Measurements from ENCODE around the gene ADAMTS14. TPM values are rescaled to one million over a fixed set of nuclear protein-coding genes. Genes with fewer than 3 reads are reported as not detected.
A peak's percentile ranks its signal among the peaks of the same experiment; 100 is the strongest.
"Not testable (repeated sequence)": the region's sequence is repeated elsewhere in the genome, so short reads cannot be mapped to it uniquely, and the experiment has no call there.

ADAMTS14 gene
- total RNA-seq (1 to 10 TPM in 1 of 2 donors, under 1 TPM in 1; 0.62 to 2.4 TPM), polyA plus RNA-seq (under 1 TPM; 0.08 to 0.13 TPM)
- long read RNA-seq, donor 1, partial matches to known transcripts = 0 of 2 reads
- long read RNA-seq, donor 1, other reads (novel, unspliced or antisense) = 2 of 2 reads
- long read RNA-seq, donor 2, partial matches to known transcripts = 0 of 2 reads
- long read RNA-seq, donor 2, other reads (novel, unspliced or antisense) = 2 of 2 reads

- H3K4me3 ChIP-seq (ENCODE audit: low read length in 2 of 2) = peak within 1 kb of the TSS; percentile 3 to 44
- DNase-seq = peak in 1 of 2 donors; percentile 81
- intact Hi-C loops (cut with DNase I) = no loop called here
- peak; percentile 20 for ATAC-seq (ENCODE audit: low FRiP score)
- H3K27me3 ChIP-seq (ENCODE audit: control insufficient read depth in 1 of 2, insufficient read depth in 2 of 2, low read length in 1 of 2) = no peaks in the 10 kb centered on the region
- H3K36me3 ChIP-seq (ENCODE audit: control insufficient read depth in 1 of 2, insufficient read depth in 2 of 2, low read length in 1 of 2) = no peaks in the 10 kb centered on the region
- H3K9me3 ChIP-seq (ENCODE audit: control insufficient read depth, low read length) = no peaks in the 10 kb centered on the region
- H3K27ac ChIP-seq (ENCODE audit: low read depth in 1 of 2, low read length in 2 of 2) = no peak within 1 kb of the TSS
- H3K4me1 ChIP-seq (ENCODE audit: control insufficient read depth in 1 of 2, insufficient read depth in 2 of 2, low read length in 2 of 2) = no peaks in the 10 kb centered on the region
- 0 to 1% methylated on average over 58 to 100 of the region's 100 CpGs for WGBS, 2 donors
Observed at GRCh38 chr10:70672165-70673042, at the start of gene ADAMTS14. ADAMTS14 (plus strand) TSS chr10:70672506; CDS start chr10:70672803, 297 bp downstream.

GRCh38 chr10:70622541-70622940, 49.8 kb upstream of the ADAMTS14 start:
- ATAC-seq (ENCODE audit: low FRiP score) = no peak
- intact Hi-C loops (cut with DNase I) = no loop called here
- DNase-seq = no peak
- Histone ChIP-seq H3K36me3 (ENCODE audit: control insufficient read depth in 1 of 2, insufficient read depth in 2 of 2, low read length in 1 of 2) (no peaks in the 10 kb centered on the region), H3K27ac (ENCODE audit: low read depth in 1 of 2, low read length in 2 of 2) (no peak overlapping the region), H3K27me3 (ENCODE audit: control insufficient read depth in 1 of 2, insufficient read depth in 2 of 2, low read length in 1 of 2) (no peaks in the 10 kb centered on the region), H3K9me3 (ENCODE audit: control insufficient read depth, low read length) (peaks cover 3% of the 10 kb centered on the region), H3K4me1 (ENCODE audit: control insufficient read depth in 1 of 2, insufficient read depth in 2 of 2, low read length in 2 of 2) (no peaks in the 10 kb centered on the region), H3K4me3 (ENCODE audit: low read length in 2 of 2) (no peak overlapping the region)
- WGBS, 2 donors = 77 to 84% methylated on average over 3 of the region's 3 CpGs

GRCh38 chr10:70622981-70623844, 49.1 kb upstream of the ADAMTS14 start:
- intact Hi-C loops (cut with DNase I) = no loop called here

GRCh38 chr10:70626056-70626455, 46.2 kb upstream of the ADAMTS14 start:
- no peak for DNase-seq
- no peak overlapping the region for H3K4me3 ChIP-seq (ENCODE audit: low read length in 2 of 2)
- no peaks in the 10 kb centered on the region for H3K4me1 ChIP-seq (ENCODE audit: control insufficient read depth in 1 of 2, insufficient read depth in 2 of 2, low read length in 2 of 2)
- intact Hi-C loops (cut with DNase I) = no loop called here
- no peaks in the 10 kb centered on the region for H3K27me3 ChIP-seq (ENCODE audit: control insufficient read depth in 1 of 2, insufficient read depth in 2 of 2, low read length in 1 of 2)
- ATAC-seq (ENCODE audit: low FRiP score) = no peak
- no peaks in the 10 kb centered on the region for H3K36me3 ChIP-seq (ENCODE audit: control insufficient read depth in 1 of 2, insufficient read depth in 2 of 2, low read length in 1 of 2)
- H3K27ac ChIP-seq (ENCODE audit: low read depth in 1 of 2, low read length in 2 of 2) = no peak overlapping the region
- H3K9me3 ChIP-seq (ENCODE audit: control insufficient read depth, low read length) = peaks cover 5% of the 10 kb centered on the region

More at GRCh38 chr10:70622981-70623844, 49.1 kb upstream of the ADAMTS14 start:
- no peak overlapping the region for H3K27ac ChIP-seq (ENCODE audit: low read depth in 1 of 2, low read length in 2 of 2)
- peaks cover 3% of the 10 kb centered on the region for H3K9me3 ChIP-seq (ENCODE audit: control insufficient read depth, low read length)
- H3K4me3 ChIP-seq (ENCODE audit: low read length in 2 of 2) = no peak overlapping the region
- H3K4me1 ChIP-seq (ENCODE audit: control insufficient read depth in 1 of 2, insufficient read depth in 2 of 2, low read length in 2 of 2) = no peaks in the 10 kb centered on the region
- 98 to 100% methylated on average over 3 of the region's 3 CpGs for WGBS, 2 donors
- ATAC-seq (ENCODE audit: low FRiP score) = no peak
- no peaks in the 10 kb centered on the region for H3K27me3 ChIP-seq (ENCODE audit: control insufficient read depth in 1 of 2, insufficient read depth in 2 of 2, low read length in 1 of 2)
- no peak for DNase-seq
- no peaks in the 10 kb centered on the region for H3K36me3 ChIP-seq (ENCODE audit: control insufficient read depth in 1 of 2, insufficient read depth in 2 of 2, low read length in 1 of 2)

GRCh38 chr10:70629338-70629737, 43.0 kb upstream of the ADAMTS14 start:
- H3K4me3 ChIP-seq (ENCODE audit: low read length in 2 of 2) = no peak overlapping the region
- H3K27me3 ChIP-seq (ENCODE audit: control insufficient read depth in 1 of 2, insufficient read depth in 2 of 2, low read length in 1 of 2) = no peaks in the 10 kb centered on the region
- peaks cover 5% of the 10 kb centered on the region for H3K9me3 ChIP-seq (ENCODE audit: control insufficient read depth, low read length)
- no peaks in the 10 kb centered on the region for H3K36me3 ChIP-seq (ENCODE audit: control insufficient read depth in 1 of 2, insufficient read depth in 2 of 2, low read length in 1 of 2)
- ATAC-seq (ENCODE audit: low FRiP score) (no peak), DNase-seq (no peak)
- no peak overlapping the region for H3K27ac ChIP-seq (ENCODE audit: low read depth in 1 of 2, low read length in 2 of 2)
- 80 to 87% methylated on average over 1 of the region's 1 CpG for WGBS, 2 donors
- intact Hi-C loops (cut with DNase I) = no loop called here
- H3K4me1 ChIP-seq (ENCODE audit: control insufficient read depth in 1 of 2, insufficient read depth in 2 of 2, low read length in 2 of 2) = no peaks in the 10 kb centered on the region

GRCh38 chr10:70631735-70632134, 40.6 kb upstream of the ADAMTS14 start:
- WGBS, 2 donors = 83 to 87% methylated on average over 2 of the region's 6 CpGs
- intact Hi-C loops (cut with DNase I); H3K9me3 ChIP-seq (ENCODE audit: control insufficient read depth, low read length); H3K4me3 ChIP-seq (ENCODE audit: low read length in 2 of 2); H3K4me1 ChIP-seq (ENCODE audit: control insufficient read depth in 1 of 2, insufficient read depth in 2 of 2, low read length in 2 of 2); DNase-seq; ATAC-seq (ENCODE audit: low FRiP score); H3K36me3 ChIP-seq (ENCODE audit: control insufficient read depth in 1 of 2, insufficient read depth in 2 of 2, low read length in 1 of 2); H3K27ac ChIP-seq (ENCODE audit: low read depth in 1 of 2, low read length in 2 of 2); H3K27me3 ChIP-seq (ENCODE audit: control insufficient read depth in 1 of 2, insufficient read depth in 2 of 2, low read length in 1 of 2): not testable (repeated sequence)

GRCh38 chr10:70634011-70634410, 38.3 kb upstream of the ADAMTS14 start:
- DNase-seq = no peak
- 60 to 69% methylated on average over 4 of the region's 4 CpGs for WGBS, 2 donors
- intact Hi-C loops (cut with DNase I) = no loop called here

GRCh38 chr10:70634515-70634914, 37.8 kb upstream of the ADAMTS14 start:
- ATAC-seq (ENCODE audit: low FRiP score); H3K4me1 ChIP-seq (ENCODE audit: control insufficient read depth in 1 of 2, insufficient read depth in 2 of 2, low read length in 2 of 2); H3K9me3 ChIP-seq (ENCODE audit: control insufficient read depth, low read length); H3K36me3 ChIP-seq (ENCODE audit: control insufficient read depth in 1 of 2, insufficient read depth in 2 of 2, low read length in 1 of 2); H3K27me3 ChIP-seq (ENCODE audit: control insufficient read depth in 1 of 2, insufficient read depth in 2 of 2, low read length in 1 of 2); intact Hi-C loops (cut with DNase I); H3K27ac ChIP-seq (ENCODE audit: low read depth in 1 of 2, low read length in 2 of 2); H3K4me3 ChIP-seq (ENCODE audit: low read length in 2 of 2); DNase-seq: not testable (repeated sequence)
- WGBS, 2 donors = 93 to 97% methylated on average over 5 of the region's 5 CpGs

More at GRCh38 chr10:70634011-70634410, 38.3 kb upstream of the ADAMTS14 start:
- H3K9me3 ChIP-seq (ENCODE audit: control insufficient read depth, low read length) = peaks cover 5% of the 10 kb centered on the region
- no peak overlapping the region for H3K4me3 ChIP-seq (ENCODE audit: low read length in 2 of 2)
- H3K27ac ChIP-seq (ENCODE audit: low read depth in 1 of 2, low read length in 2 of 2) = no peak overlapping the region
- no peaks in the 10 kb centered on the region for H3K36me3 ChIP-seq (ENCODE audit: control insufficient read depth in 1 of 2, insufficient read depth in 2 of 2, low read length in 1 of 2)
- no peak for ATAC-seq (ENCODE audit: low FRiP score)
- H3K27me3 ChIP-seq (ENCODE audit: control insufficient read depth in 1 of 2, insufficient read depth in 2 of 2, low read length in 1 of 2) = no peaks in the 10 kb centered on the region
- H3K4me1 ChIP-seq (ENCODE audit: control insufficient read depth in 1 of 2, insufficient read depth in 2 of 2, low read length in 2 of 2) = no peaks in the 10 kb centered on the region

Data from aorta (tissue), 5 donors.